COLO829 (cell line): Measurements from ENCODE around the gene GLT1D1.
A peak's percentile ranks its signal among the peaks of the same experiment; 100 is the strongest.

ENCODE experiments used
- DNase-seq: peaks from one replicate; pipeline ENCODE4 v3.0.0; 2012; ENCODE audit warnings: low spot score

The GLT1D1 gene

DNA sequence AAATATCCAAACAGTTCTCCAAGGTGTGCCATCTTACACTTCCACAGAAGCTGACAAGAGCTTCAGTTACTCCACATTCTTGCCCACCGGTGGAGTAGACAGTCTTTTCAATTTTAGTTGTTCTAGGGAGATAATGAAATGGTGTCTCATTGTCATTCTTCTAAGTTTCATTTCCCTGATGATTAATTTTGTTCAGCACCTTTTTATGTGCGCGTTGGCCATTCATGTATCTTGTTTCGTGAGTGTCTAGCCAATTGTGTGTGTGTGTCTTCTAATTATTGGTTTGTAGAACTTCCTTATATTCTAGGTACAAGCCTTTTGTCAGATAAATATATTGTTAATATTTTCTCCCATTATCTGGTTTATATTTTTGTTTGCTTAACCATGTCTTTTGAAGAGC lies 63.1 kb downstream of the GLT1D1 start:
- DNase-seq, result no peak

DNA sequence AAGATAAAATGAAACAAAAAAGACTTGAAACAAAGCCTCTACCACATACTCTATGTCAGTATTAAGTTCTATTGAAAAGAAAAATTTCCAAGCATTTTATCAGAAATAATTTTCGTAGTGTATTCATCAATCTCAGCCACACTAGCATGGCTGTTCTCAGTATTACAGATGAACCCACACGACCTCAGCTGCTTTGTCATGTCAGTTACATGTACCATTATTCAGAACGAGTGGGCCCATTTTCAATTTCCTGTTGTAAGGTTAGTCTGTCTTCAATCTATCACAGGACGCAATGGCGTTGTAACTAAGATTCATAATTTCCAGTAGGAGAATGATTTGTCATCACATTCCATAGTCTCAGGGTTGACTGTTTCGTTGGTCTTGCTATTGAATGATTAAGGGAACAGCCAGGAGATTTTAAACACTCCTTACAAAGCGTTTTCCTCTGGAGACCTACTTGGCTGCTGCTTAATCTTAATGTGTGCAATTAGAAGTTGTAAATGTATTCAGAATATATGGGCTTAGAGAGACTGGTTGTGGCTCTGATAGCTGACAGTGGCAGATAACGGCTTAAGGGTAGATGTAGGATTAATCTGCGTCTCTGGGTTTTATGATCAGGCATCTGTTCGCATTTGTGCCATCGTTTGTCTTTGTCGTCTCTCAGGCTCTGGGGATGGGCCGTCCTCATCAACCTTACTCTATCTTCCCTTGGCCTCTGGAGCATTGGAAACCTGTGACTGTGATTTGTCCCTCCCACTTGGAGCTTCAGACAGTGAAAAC lies 65.4 kb downstream of the GLT1D1 start:
- no peak for DNase-seq

DNA sequence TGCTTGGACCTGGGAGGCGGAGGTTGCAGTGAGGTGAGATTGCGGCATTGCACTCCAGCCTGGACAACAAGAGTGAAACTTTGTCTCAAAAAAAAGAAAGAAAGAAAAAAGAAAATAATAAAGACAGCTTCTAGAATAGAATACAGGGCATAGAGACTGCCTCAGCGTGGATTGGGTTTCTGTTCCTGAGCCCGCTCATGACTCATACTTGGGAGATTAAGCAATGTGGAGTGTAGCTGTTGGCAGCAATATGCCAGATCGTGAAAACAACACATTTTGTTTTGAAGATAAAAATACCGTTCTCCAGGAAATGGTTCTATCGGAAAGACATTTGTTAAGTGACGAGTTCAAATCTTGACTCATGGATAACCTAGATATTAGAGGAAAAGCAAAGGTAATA lies 67.2 kb downstream of the GLT1D1 start:
- peak; percentile 32 for DNase-seq

DNA sequence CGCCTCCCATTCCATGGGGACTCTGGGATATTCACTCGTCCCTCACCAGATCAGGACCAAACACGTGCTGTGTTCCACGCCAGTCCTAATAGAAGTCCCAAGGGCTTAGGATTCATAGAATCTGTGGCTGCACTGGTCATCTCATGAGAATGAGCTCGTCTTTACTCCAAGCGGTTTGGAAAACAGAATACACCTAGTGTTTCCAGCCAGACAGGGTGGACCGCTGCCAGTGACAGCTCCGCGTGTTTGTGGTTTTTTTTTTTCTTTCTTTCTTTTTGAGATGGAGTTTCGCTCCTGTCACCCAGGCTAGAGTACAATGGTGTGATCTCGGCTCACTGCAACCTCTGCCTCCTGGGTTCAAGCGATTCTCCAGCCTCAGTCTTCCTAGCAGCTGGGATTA lies 75.1 kb downstream of the GLT1D1 start:
- DNase-seq, result peak; percentile 20

DNA sequence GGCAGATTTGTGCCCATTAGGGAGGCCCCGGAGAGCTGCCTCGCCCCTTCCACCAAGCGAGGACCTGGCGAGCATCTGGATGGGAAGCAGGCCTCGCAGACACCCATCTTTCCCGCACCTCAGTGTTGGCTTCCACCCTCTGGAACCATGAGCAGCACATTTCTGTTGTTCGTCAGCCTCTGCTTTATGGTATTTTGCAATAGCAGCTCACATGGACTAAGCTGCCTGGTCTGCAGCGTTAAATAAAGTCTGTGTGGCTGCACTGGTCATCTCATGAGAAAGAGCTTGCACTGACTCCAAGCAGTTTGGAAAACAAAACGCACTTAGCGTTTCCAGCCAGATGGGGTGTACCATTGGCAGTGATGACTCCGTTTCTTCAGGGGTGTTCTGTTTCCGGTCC lies 75.8 kb downstream of the GLT1D1 start:
- DNase-seq, result no peak

DNA sequence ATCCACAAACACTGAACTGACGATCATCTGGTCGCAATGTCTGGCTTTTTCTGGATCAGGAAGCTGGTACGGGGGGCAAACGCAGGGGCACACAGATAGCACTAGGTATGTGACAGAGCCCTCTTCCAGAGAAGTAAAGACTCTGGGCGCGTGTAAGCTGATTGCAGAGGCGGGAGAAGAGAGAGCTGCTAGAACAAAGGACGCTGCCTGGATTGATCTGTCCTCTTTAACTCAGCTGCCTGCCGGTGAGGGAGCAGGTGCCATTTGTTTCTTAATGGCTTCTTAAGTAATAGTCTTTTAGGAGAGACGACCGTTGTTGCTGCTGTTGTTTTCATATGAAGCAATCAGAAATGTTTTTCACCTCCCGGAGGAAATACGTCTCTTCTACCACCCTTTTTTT lies 77.3 kb downstream of the GLT1D1 start:
- no peak for DNase-seq

DNA sequence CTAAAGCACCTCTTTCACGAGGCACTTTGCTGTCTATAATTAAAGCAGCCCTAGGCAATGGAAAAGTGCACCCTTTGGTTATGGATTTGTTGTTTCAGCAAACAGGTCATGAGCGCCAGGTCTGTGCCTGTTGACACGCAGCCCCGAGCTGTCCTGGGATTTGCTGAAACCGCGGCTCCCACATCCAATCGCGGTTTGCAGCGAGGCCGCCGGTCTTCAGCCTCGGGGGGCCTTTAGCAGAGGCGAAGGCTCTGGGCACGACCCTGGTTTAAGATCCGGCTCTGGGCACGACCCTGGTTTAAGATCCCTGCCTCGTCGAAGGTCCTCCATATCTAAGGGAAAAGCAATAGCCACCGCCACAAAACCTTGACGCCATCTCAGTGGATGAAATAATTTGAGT lies 79.2 kb downstream of the GLT1D1 start:
- DNase-seq, result no peak

DNA sequence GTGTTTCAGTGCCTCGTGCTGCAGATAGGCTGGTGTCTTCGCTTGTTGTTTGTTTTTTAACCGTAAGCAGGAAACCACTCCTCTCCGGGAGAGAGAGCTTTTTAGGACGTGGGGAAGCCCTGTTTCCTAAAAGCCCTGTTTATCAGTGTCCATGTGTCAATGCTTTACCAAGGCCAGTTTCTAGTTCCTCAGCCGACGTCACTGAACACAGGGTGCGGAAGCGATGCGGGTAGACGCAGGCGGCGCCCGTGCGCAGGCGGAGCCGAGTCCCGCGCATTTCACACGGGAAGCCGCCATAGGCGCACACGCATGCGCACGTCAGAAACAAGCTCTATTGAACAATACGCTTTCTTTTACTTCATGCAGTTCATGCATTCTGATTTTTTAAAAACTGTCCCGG lies 79.8 kb downstream of the GLT1D1 start:
- no peak for DNase-seq

DNA sequence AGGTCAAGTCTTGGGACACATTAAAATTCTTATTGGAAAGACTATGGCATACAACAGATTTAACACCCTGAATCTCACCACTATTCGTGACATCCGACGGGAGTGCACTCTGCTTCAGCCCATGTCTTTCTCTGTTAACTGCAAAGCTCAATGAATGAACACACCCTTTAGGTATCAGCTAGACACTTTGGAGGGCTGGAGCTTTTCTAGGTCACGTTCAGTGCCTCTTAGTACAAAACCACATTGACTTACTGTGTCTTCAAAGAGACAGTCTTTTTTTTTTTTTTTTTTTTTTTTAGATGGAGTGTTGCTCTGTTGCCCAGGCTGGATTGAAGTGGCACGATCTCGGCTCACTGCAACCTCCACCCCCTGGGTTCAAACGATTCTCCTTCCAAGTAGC lies 80.6 kb downstream of the GLT1D1 start:
- no peak for DNase-seq

DNA sequence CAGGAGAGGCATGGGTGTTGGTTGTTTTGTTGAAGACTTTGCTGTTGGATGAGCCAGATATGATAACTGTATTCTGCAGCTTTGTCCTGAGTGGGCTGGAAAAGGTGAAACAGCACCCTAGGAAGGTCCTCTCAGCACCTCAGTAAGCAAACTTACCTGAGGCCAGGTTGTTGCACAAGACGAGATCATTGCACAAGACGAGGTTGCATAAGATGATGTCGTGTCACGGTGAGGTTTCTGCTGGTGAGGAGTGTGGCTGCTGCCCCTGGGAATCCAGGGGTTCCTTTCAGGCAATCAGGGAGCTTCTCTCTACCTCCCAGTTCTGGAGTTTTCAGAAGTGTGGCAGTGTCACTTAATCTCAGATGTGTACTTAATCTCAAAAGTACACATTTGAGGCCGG lies 85.6 kb downstream of the GLT1D1 start:
- DNase-seq, result no peak

DNA sequence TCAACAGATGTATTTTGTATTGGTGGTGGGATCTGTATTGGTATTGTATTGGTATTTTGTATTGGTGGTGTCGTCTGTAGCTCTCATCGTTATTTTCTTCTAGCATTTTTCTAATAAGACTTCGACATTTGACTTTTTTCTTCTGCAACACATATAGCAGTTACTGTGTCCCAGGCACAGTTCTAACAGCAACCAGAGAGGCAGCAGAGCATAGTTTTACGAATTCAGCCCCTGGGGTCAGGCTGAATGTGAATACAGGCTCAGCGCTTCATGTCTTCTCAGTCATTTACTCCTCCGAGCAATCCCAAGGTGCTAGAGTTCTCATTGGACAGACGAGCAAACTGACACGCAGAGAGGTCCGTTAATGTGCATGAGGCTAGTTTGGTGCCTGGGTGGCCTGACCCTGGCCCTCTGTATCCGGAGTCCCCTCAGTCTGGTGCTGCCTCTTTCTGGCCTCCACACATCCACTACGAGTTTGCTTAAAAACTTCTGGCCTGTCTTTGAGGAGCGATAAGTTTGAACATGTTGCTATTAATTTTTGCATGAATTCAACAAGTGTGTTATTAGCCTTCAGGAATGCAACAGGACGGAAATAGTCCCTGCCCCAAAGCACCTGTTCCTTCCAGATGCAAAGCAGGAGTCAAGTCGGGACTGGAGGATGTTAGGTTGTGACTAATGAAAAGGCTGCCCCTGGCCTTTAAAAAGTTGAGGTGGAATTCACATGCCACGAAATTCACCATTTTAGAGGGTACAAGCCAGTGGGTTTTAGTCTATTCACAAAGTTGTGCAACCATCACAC lies 87.0 kb downstream of the GLT1D1 start:
- no peak for DNase-seq

DNA sequence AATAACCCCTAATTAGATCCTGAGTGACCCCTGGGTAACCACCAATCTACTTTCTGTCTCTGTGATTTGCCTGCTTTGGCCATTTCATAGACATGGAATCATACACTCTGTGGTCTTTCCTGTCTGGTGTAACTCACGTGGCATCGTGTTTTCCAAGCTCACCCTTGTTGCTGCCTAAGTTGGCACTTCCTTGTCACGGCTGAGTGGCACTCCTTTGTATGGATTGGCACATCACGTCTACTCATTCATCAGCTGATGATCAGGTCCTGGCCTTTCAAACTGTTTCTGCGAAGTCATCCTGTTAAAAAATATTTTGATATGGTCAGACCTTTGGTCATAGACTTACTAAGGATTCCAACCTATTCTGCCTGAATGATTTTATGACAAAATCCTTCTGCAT lies 87.7 kb downstream of the GLT1D1 start:
- no peak for DNase-seq

DNA sequence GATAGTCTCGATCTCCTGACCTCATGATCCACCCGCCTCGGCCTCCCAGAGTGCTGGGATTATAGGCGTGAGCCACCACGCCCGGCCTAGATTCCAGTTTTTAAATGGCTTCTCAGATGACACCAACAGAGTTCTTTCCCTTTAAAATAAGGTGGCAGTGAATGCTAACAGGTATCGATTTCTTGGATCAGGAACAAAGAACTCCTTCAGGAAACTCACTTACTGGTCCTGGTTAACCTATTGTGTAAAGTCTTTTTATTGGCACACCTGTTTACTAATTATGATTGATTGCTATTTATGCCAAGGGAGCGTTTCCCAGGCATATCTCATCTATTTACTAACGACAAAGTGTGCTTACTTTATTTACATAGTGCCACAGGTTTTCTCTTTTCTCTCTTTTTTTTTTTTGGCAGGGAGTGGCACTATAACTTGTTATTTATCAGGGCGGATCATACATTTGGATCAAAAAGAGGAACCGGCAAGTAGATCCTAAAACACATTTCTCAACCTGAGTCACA lies 89.7 kb downstream of the GLT1D1 start:
- DNase-seq, result no peak

DNA sequence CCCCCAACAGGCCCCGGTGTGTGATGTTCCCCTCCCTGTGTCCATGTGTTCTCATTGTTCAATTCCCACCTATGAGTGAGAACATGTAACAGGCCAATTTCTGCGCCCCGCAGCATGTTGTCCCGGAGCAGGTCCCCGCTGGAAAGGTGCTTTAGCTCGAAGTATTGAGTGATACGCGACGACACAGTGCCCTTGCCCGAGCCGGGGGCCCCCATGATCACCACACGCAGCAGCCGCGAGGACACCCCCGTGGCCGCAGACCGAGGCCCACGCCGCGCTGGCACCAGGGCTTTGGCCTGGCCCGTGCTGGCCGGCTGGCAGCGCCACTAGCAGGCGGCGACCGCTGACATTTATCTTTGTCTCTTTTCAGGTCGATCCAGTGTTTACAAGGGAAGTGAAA lies 91.7 kb downstream of the GLT1D1 start:
- DNase-seq, result no peak

DNA sequence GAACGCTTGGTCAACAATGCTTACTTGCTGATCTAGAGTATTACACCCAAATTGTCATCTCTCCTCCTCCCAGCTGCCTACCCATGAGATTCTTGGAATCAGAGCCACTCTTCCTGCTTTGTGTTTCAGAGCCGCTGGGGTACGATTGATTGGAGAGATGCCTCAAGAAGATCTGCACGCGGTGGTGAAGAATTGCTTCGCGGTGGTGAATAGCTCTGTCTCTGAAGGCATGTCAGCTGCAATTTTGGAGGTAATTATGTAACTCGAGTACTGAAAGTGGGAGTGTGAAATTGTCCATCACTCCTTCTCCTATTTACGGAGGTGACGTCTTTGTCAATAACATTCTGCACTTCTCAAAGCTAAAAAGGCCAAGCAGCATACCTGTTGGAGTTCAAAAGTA lies 93.9 kb downstream of the GLT1D1 start:
- DNase-seq, result no peak

DNA sequence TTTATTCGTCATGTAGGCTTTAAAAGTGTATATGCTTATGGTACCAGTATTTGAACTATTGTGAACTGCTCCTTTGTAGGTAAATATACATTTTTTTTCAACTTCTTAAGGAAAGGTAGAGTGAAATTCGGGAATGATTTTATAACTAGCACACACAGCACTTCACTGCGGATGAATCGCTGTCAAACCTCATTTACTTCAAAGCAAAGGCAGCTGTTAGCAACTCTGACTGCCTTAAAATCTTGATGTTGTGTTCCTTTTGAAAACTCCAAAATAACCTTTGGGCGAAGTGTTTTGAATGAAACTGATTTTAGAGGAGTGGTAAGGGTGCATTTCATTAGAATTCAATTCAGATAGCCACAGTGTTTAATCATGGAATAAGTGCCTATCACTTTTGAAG lies 95.8 kb downstream of the GLT1D1 start:
- no peak for DNase-seq

DNA sequence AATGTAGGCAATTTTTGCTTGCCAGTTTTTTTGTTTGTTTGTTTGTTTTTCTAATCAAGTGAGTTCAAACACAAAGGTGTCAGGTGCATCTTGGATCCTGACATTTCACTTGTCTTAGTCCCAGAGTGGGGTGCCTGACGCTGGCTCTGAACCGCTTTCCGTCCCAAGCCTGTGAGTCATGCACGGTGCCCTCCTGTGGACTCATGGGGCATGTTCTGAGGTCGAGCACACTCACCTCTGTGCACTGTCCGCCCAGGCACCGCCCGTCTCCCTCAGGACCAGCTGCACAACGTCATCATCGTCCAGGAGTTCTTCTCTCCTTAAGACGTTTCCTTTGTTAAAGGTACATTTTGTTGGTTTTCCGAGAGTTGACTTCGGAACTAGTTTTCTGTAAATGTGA lies 98.2 kb downstream of the GLT1D1 start:
- DNase-seq, result no peak

DNA sequence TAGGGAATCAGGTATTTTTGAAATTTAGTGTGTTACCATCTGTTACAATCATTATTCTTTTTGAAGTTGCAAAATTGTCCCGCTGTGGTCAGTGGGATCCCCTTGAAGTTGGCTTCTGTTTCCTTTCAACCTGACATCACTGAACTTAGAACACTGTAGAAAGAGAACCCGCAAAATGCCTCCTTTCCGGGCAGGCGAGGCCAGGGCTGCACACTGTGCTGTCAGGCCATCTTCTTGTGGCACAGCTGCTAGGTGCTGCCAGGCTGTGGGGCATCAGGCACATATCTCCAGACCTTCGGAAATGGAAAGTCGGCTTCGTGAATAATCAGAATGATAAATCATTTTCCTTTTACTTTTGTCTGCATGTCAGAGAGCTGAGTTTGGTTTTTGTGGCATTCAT lies 103.5 kb downstream of the GLT1D1 start:
- no peak for DNase-seq

DNA sequence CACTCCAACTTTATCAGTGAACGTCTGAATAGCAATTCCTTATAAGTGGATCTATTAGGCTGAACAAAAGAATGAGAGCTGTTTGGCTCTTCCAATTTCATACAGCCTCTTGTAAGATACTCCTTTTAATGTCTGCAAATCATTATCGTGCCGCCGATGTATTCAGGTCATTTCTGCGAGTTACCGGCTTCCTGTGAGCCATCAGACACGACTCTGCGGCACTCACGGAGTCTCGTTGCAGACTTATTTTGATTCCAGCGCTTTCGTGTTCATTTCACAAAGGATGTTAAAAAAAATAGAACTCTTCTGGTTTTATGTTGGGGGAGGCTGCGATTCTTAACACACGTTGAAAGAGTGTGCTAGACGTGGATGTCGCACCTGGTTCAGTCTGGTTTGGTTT lies 106.6 kb downstream of the GLT1D1 start:
- no peak for DNase-seq

DNA sequence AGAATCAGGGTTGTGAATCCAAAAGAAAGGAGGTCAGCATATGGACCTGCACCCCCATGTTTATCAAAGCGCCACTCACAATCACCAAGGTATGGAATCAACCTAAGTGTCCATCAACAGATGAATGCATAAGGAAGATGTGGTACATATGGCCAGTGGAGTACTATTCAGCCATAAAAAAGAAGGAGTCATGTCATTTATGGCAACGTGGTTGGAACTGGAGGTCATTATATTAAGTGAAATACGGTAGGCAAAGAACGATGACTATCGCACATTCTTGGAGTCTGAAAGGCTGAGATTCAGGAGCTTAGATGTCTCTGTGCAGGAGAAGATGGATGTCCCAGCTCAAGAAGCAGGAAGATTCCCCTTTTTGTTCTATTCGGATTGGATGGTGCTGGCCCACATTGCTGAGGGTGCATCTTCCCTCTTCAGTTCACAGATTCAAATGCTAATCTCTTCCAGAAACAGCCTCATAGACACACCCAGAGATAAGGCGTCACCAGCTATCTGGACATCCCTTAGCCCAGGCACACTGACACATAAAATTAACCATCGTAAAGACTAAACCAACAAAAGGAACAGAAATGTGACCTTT lies 108.1 kb downstream of the GLT1D1 start:
- no peak for DNase-seq

DNA sequence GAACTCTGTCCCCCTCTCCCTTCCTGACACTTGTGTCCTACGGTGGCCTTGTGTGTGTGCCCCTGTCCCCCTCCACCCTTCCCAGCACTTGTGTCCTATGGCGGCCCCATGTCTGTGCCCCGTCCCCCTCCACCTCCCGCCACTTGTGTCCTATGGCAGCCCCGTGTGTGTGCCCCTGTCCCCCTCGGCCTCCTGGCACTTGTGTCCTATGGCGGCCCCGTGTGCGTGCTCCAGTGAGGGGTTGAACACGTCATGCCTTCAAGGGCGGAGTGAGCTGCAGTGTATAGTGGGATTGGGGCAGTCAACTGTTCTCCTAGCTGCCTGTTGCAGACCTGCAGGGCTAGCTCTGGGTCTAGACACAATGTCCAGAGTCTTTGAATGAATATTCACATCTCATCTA lies 108.7 kb downstream of the GLT1D1 start:
- no peak for DNase-seq

DNA sequence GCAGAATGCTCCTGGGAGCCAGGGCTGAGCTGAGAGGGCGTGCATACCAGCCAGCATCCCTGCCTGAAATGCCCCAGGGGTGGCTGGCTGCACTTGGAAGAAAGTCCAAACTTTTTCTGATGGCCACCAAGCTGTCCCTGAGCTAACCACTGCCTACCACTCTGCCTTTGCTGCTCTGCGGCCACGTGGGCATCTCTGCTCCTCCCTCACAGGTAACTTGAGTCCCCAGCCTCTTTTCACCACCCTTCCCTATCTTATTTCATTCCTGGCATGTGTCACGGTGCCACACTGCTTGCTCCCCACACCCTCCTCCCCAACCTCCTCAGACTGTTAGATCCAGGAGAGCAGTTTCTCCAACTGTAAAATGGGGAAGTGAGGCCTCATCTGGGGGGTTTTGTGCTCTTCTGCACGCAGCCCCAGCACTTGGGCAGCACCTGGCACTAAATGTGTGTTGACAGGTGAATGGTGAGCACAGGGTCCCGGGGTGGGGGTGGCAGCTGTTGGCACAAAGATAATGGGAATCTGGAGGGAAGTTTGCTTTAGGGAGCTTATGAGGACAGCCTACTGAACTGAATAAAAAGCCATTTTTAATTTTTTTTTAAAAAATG lies 113.0 kb downstream of the GLT1D1 start:
- DNase-seq, result no peak

DNA sequence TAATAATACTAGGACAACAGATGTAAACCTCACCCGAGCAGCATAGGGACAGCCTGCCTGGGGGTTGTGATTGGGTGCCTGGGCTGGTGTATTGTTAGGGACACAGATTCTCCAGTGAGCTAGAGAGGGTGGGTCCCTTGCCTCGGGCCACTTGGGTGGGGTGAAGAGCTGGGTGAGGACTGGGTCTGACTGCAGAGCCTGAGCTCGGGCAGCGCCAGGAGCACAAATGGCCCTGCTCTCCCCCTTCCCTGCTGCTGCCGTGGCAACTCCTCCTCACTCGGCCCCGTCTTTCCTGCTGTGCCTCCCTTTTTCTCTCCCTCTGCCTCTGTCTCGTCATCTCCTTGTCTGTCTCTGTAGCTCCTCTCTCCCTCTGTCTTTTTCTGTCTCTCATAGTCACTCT lies 115.4 kb downstream of the GLT1D1 start:
- no peak for DNase-seq
